H54 (cell line): Measurements from ENCODE around the gene ENGASE.
A peak's percentile ranks its signal among the peaks of the same experiment; 100 is the strongest.

ENCODE experiments used
- DNase-seq: peaks from one replicate; pipeline ENCODE4 v3.0.0; 2011; ENCODE audit warnings: low spot score, mixed read lengths; ENCODE audit not compliant: insufficient read length
- FAIRE-seq: peaks from 3 replicates; lab custom pipeline; 2011; peaks lifted over from hg19 to GRCh38; lab: Jason Lieb, UNC
- POLR2A ChIP-seq: IDR thresholded peaks from 2 replicates; pipeline ENCODE4 v1.6.1; 2011; ENCODE audit warnings: low read depth, mild to moderate bottlenecking, low read length

The ENGASE gene

DNA sequence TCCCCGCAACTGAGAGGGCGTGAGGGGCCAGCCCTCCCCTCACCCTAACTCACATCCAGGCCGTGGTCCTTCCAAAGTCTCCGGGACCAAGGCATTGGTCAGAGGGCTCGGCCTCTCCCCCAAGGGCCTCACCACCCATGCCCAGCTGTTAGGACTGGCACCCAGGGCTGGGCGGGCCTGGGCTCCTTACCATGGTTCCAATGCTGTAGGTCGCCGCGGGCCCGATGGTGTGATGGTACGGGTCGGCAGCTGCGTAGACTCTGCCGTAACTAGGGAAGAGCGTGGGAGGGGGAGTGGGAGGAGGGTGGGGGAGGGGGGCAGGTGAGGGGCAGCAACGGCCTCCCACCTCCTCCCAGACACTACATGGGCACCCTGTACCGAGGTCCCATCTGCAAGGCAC is 19.6 kb downstream of the ENGASE start:
- no peak for FAIRE-seq
- no peak for DNase-seq
- no peak for TF ChIP-seq POLR2A

DNA sequence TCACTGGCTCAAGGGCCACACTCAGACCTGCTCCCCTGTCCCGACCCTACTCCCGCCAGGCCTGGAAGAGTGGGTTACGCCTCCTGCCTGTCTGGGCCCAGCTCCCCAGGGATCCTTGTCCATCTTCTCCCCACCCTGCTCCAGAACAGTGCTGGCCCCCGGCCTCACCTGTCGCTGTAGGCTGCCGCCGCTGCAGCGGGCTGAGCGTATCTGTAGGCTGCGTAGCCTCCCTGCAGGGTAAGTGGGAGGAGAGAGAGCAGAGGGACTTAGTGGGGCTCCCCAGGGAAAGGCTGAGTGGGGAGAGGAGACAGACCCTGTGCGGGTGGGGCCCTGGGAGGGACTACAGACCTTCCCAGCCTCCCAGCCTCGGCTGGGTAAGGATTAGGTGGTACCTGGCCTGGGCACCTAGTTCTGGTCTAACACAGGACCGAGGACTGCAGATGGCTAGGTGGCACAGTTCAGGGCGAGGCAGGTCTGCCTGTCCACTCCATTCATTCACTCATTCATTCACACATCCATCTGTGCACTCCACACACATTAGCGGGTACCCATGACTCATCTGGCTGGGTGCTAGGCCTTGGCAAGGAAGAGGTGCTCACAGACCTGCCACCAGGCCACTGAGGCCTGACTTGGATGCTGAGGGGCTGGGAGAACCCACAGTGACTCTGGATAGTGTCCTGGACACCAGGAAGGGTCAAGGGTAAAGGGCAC is 20.9 kb downstream of the ENGASE start:
- DNase-seq: peak; percentile 66
- TF ChIP-seq POLR2A: no peak

DNA sequence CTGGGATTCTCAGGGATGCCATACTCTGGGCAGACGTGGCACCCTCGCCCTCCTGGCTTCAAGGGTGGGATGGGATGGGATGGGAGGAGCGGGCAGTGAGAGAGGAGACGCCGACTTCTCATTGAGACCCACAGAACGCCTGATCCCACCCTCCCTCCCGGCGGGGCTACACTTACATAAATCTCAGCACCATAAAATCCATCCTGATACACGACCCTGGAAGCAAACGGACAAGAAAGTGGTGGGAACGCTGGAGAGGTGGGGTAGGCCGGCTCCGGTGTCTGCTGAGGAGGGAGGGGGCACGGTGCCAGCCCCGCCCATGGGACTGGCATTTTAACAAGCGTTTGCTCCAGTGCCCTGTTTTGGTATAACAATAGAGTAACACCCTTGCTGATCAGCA is 21.9 kb downstream of the ENGASE start:
- TF ChIP-seq POLR2A: no peak
- FAIRE-seq (no peak), DNase-seq (no peak)

More for the DNA sequence above, 20.9 kb downstream of the ENGASE start:
- no peak for FAIRE-seq

DNA sequence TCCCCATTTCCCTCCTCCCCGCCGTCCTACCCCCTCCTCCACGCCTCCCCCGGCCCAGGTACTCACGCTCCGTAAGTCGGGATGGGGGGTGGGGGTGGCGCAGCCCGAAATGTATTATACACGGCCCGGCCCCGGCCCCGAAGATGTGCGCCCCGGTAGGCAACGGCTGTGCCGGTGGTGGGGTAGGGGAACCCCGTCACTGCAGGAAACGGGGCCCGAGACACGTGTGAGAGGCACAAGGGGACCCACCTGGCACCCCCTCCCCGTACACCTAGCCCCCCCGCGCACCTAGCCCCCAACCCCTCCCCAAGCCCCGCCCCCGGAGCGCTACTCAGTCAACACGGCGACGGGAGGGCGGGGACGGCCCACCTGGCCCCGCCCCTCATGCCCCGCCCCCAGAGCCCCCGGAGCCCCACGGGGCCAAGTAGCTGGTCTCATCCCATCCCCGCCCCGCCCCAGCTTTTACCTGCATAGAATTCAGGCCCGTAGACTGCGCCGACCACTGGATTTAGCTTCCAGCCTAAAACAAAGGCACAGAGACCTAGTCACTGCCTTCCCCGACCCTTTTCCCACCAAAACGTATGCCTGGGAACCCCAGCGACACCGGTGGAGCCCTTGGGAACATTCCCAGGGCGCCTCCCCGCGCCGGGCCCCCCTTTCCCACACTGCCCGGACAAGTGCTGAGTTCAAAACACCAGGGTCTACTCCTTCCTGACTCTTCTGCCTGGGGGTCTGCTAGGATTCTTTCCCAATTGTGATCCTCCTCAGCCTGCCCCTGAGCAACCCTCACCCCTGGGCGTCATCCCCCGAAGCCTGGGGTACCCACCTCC is 22.8 kb downstream of the ENGASE start:
- DNase-seq (no peak), FAIRE-seq (no peak)
- no peak for TF ChIP-seq POLR2A

DNA sequence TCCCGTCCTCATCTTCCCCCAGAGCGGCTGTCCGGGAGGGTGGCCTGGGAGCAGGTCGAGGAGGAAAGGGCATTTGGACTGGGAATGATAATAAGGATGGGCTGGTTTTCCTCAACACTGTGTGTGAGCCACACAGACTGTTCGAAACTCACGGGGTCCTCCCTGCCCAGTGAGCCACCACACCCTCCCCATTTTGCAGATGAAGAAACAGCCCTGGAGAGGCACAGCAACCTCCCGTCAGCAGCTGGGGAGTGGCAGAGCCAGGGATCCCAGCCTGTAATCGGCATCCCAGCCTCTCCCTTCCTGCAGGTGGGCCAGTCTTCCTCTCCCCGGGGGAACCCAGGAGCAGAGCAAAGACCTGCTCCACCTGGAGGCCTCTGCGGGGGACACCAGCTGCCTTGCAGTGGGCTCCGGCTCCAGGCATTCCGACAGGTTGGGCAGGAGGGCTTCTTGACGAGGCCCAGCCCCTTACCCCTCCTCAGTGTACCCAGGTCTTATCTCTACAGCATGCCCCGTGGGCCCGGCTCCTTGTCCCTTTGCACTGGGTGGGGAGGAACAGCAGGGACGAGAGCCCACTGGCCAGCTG is 23.8 kb downstream of the ENGASE start:
- FAIRE-seq (no peak), DNase-seq (no peak)
- TF ChIP-seq POLR2A: no peak

DNA sequence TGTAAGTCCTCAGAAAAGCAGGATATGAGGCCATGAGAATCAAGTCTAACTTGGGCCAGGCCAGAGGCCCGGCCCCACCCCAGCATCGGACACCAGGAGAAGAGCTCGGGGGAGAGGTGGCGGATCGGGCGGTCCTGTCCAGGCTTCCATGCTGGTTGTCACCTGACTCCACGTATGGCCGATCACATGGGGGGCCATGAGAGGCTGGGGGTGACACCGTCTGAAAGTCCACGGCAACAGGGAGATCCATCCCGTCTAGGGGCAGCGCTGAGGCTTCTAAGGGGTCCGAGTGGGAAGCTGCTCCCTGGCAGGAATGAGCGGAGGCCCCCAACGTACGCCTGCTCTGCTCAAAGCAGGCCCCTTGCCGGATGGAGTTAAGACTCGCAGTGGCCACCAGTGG is 25.8 kb downstream of the ENGASE start:
- TF ChIP-seq POLR2A: no peak
- DNase-seq (no peak), FAIRE-seq (no peak)

DNA sequence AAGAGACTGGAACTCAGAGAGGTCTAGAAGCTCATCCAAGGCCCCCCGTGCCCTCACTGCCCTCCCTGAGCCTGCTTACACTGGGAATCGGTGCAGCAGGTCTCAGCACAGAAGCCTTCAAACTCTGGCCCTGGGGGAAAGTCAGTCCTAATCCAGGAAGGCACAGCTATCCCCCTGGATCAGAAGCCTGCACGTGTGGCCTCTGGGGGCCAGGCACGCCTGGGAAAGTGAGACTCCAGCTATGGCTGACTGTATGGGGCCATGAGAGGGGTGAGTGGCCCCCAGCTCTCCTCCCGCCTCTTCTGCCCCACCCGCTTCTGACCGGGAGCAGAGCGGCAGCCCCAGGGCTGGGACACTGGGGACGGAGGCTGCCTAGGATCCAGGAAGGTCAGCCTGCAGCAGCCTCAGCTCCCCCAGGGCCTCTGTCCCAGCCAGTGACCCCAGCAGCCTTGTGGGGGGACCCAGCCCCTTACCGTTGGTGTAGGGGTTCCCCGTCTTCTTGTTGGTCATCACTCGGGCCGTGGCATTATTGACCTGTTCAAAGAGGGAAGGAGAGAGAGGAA is 26.6 kb downstream of the ENGASE start:
- no peak for TF ChIP-seq POLR2A
- DNase-seq (no peak), FAIRE-seq (no peak)

DNA sequence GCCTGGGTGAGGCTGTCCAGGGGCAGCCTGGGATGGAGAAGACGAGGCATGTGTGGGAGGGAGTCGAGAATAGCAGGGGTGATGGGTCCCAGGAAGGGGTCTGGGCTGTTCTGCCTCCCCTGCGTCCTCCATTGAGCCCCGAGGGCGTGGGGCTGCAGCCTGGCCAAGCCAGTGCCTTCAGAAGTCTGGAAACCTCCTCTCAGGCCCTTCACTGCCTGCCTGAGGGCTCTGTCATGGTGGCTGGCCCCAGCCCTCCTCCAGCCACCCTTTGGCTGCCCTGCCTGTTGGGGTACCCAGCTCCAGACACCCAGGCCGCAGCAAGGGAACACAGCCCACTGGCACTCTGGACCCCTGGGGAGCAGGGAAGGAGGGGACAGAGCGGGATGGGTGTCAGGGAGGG is 27.6 kb downstream of the ENGASE start:
- TF ChIP-seq POLR2A: no peak
- FAIRE-seq (no peak), DNase-seq (no peak)

DNA sequence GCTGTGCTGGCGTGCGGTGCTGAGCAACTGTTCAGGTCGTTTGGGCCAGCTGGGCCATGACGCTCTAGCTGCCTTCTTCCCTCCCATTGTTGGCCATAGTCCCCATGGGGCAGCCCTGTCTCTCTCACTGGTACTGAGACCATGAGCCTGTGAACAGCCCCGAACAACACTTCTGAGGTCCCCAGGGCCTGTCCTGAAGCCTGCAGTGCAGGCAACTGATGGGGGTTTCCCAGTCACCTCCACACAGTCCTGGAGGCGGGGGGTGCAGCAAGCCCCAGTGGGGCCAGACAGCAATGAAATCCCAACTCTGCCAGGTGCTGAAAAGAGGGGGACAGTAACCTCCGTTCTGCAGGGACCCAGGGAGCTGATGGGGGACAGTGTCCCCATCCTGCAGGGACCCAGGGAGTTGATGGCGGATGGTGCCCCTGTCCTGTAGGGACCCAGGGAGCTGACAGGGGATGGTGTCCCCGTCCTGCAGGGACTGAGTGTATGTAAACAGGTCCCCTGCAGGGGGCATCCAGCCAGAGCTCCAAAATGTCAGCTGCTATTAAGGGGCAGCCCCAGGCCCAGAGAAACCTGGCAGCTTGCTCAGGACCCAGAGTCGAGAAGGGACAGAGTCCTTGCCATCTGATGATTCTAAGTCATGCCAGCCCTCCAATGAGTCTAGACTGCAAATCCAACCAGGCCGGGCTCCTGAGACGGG is 30.4 kb downstream of the ENGASE start:
- no peak for DNase-seq
- no peak for TF ChIP-seq POLR2A
- no peak for FAIRE-seq

DNA sequence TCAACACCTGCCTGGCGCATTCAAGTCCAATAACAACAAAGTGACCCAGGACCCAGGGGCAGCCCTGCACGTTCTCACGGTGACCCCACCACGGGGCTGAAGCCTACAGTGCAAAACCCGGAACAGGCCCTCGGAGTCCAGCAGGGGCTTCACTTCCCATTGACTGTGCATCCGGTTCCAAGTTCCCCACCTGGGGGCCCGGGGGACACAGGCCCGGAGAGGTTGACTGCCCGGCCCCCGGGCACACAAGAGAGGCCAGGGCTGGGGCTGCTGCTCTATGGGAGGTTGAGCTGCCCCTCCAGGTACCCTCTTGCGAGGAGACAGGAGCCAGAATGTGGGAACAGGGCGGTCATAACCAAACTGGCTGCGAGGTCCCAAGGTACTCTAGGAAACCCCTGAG is 31.3 kb downstream of the ENGASE start:
- no peak for FAIRE-seq
- no peak for TF ChIP-seq POLR2A
- DNase-seq: no peak

DNA sequence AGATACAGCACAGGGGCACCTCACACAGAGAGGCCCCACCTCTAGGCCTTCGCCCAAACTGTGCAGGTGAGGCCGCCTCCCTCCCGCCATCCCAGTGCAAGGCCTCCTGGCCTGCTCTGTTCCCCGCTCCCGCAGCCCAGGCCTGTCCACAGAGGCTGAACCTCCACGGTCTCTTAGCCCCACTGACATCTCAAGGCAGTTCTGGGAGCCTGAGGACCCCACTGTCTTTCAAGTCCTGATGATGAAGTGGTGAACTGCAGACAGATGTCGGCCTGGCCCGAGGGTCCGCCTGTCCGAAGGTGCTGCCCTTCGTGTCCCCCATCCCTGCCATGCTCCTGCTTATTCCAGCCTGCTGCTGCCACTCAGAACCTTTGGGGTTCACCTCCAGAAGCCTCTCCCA is 32.3 kb downstream of the ENGASE start:
- no peak for TF ChIP-seq POLR2A
- DNase-seq (no peak), FAIRE-seq (no peak)

DNA sequence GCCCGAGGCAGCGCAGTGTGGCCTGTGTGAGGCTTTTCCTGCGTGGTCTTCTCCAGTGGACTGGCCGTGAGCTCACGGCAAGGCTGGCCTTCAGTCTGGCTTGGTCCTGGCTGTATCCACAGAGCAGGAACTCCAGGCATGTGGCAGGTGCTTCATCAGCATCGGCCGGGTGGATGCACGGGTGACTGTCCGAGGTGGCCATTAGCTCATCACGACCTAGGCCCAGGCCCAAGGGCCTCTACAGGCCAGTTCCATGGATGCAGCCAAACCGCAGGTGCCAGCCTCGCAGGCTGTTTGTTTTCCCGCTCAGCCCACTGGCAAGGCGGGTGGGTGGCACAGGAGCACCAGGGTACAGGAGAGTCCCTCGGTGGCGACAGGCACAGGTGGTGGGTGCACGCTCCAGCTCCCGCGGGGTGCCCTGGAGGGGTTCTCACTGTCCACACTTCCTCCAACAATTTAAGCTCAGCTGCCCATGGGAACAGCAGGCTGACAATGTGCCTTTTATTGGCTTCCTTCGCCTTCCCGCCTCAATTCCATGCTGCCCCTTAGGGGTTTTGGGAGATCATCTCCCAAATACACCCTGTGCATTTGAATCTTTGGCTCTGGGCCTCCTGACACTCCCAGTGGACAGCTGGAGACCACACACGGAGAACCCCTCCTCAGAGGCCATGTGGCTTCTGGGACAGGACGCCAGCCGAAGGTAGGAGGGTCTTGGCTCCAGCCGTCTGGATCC is 33.0 kb downstream of the ENGASE start:
- no peak for TF ChIP-seq POLR2A
- FAIRE-seq: no peak
- DNase-seq: no peak
